Thyroid gland (tissue), 4 donors: ENCODE data around the gene PNPLA1.

Experiments used
- POLR2A ChIP-seq, 2 donors: fragments of 450-650 bp; IDR thresholded peaks; one replicate each; pipeline ENCODE4 v1.6.1; 2017; ENCODE audit warnings: antibody characterized with exemption in 2 of 2, mild to moderate bottlenecking in 2 of 2, moderate library complexity in 1 of 2
- TF ChIP-seq, protein P1 (sequence below), 6 experiments: fragments of 200-600 bp in 3 of 6; fragments of 450-650 bp in 3 of 6; sonication (generic) in 3 of 6; IDR thresholded peaks; one replicate each; pipeline ENCODE4 v1.5.1; 2016 to 2019; ENCODE audit warnings: antibody characterized with exemption in 6 of 6, mild to moderate bottlenecking in 2 of 6, inconsistent platforms in 1 of 6, moderate library complexity in 1 of 6

DNA sequence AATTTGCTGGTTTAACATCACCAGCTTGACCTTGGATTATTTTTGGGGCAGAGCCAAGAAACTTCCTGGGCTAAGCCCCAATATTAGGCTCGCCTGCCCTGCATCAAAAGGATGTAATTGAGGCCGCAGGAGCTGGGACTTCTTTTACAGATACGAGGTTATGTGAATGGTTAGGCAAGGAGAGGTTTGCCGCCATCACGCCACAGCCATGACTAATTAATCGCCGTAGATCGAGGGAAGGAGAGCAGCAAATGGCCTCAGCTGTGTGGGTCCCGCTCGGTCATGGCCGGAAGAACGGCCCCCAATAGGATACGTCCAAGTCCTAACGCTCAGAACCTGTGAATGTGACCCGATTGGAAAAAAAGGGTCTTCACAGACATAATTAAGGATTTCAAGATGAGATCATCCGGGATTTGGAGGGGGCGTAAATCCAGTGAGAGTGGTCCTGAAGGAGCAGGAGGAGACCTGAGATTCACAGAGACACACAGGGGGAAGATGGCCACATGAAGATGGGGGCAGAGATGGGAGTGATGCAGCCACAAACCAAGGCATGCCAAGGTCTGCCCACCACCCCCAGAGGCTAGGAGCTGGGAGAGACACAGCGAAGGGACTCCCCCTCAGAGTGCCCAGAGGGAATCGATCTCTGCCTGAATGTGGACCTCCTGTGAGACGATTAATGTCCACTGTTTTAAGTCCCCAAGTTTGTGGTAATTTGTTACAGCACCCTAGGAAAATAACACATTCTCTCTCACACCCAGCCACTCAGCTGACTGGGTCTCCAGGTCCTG is 76.8 kb downstream of the PNPLA1 start:
- TF ChIP-seq, protein P1, sequence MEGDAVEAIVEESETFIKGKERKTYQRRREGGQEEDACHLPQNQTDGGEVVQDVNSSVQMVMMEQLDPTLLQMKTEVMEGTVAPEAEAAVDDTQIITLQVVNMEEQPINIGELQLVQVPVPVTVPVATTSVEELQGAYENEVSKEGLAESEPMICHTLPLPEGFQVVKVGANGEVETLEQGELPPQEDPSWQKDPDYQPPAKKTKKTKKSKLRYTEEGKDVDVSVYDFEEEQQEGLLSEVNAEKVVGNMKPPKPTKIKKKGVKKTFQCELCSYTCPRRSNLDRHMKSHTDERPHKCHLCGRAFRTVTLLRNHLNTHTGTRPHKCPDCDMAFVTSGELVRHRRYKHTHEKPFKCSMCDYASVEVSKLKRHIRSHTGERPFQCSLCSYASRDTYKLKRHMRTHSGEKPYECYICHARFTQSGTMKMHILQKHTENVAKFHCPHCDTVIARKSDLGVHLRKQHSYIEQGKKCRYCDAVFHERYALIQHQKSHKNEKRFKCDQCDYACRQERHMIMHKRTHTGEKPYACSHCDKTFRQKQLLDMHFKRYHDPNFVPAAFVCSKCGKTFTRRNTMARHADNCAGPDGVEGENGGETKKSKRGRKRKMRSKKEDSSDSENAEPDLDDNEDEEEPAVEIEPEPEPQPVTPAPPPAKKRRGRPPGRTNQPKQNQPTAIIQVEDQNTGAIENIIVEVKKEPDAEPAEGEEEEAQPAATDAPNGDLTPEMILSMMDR (IDR thresholded peaks at IDR 0.05) = no peak
- TF ChIP-seq POLR2A (IDR thresholded peaks at IDR 0.05) = no peak
